ENCODE measurements around the gene PTAR1.

DNA sequence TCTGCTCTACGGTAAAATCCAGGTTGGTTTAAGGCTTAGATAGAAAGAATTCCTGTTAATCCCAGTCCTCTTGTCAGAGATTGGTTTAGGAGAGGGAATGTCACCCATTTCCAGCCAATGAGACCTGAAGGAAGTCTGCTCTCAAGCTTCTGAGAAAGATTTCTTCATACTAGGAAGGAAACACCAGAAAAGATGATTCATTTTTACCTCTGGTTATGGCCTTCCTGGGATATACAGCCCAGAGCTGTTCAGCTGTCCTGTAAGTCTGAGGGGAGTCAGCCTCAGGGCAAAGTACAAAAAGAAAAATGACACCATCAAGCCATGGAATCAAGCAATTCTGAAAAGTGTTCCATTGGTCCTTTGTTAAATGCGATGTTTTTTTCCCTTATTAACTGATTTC is 42.2 kb upstream of the PTAR1 start:
- TF ChIP-seq, protein P1, sequence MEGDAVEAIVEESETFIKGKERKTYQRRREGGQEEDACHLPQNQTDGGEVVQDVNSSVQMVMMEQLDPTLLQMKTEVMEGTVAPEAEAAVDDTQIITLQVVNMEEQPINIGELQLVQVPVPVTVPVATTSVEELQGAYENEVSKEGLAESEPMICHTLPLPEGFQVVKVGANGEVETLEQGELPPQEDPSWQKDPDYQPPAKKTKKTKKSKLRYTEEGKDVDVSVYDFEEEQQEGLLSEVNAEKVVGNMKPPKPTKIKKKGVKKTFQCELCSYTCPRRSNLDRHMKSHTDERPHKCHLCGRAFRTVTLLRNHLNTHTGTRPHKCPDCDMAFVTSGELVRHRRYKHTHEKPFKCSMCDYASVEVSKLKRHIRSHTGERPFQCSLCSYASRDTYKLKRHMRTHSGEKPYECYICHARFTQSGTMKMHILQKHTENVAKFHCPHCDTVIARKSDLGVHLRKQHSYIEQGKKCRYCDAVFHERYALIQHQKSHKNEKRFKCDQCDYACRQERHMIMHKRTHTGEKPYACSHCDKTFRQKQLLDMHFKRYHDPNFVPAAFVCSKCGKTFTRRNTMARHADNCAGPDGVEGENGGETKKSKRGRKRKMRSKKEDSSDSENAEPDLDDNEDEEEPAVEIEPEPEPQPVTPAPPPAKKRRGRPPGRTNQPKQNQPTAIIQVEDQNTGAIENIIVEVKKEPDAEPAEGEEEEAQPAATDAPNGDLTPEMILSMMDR (conservative IDR thresholded peaks at IDR 0.05; ENCODE audit: low read length), result no peak
- TF ChIP-seq EZH2phosphoT487 (IDR thresholded peaks at IDR 0.05; ENCODE audit: borderline replicate concordance), result no peak

Data from Loucy (cell line).